Stomach (tissue), 4 donors: Measurements from ENCODE around the gene RAB21.

Experiments
- EP300 ChIP-seq: sonication (generic); formaldehyde crosslinking; IDR thresholded peaks from one replicate; pipeline ENCODE4 v1.6.1; 2017; ENCODE audit warnings: antibody characterized with exemption
- POLR2A ChIP-seq, 4 donors: fragments of 450-650 bp; IDR thresholded peaks; one replicate each; pipeline ENCODE4 v1.6.1; 2016; ENCODE audit warnings: antibody characterized with exemption in 4 of 4, control low read depth in 2 of 4, mild to moderate bottlenecking in 1 of 4, moderate library complexity in 1 of 4
- POLR2AphosphoS5 ChIP-seq, 3 donors: sonication (generic); formaldehyde crosslinking; IDR thresholded peaks; one replicate each; pipeline ENCODE4 v1.6.1; 2016; ENCODE audit warnings: antibody characterized with exemption in 3 of 3
- TF ChIP-seq, protein P1 (sequence below), 7 experiments: fragments of 450-650 bp in 4 of 7; fragments of 200-600 bp in 3 of 7; sonication (generic) in 3 of 7; IDR thresholded peaks; one replicate each; pipeline ENCODE4 v1.5.1; 2016 to 2019; ENCODE audit warnings: antibody characterized with exemption in 7 of 7, control low read depth in 2 of 7, mild to moderate bottlenecking in 1 of 7

- TF ChIP-seq POLR2A (IDR thresholded peaks at IDR 0.05): no peak
- TF ChIP-seq, protein P1, sequence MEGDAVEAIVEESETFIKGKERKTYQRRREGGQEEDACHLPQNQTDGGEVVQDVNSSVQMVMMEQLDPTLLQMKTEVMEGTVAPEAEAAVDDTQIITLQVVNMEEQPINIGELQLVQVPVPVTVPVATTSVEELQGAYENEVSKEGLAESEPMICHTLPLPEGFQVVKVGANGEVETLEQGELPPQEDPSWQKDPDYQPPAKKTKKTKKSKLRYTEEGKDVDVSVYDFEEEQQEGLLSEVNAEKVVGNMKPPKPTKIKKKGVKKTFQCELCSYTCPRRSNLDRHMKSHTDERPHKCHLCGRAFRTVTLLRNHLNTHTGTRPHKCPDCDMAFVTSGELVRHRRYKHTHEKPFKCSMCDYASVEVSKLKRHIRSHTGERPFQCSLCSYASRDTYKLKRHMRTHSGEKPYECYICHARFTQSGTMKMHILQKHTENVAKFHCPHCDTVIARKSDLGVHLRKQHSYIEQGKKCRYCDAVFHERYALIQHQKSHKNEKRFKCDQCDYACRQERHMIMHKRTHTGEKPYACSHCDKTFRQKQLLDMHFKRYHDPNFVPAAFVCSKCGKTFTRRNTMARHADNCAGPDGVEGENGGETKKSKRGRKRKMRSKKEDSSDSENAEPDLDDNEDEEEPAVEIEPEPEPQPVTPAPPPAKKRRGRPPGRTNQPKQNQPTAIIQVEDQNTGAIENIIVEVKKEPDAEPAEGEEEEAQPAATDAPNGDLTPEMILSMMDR (IDR thresholded peaks at IDR 0.05): no peak
- no peak for TF ChIP-seq POLR2AphosphoS5 (IDR thresholded peaks at IDR 0.05)
- TF ChIP-seq EP300: no peak
Observed at GRCh38 chr12:71768900-71769299, 14.2 kb downstream of the RAB21 start.
